Activated CD4-positive, alpha-beta T cell treated with anti-CD3 and anti-CD28 coated beads, Interleukin-2, amount 10 ng/mL, durations not matched to agents 24 days and 14 days (primary cell): ENCODE measurements around the gene RAD51B. TPM values are rescaled to one million over a fixed set of nuclear protein-coding genes. Genes with fewer than 3 reads are reported as not detected.

Experiments used
- DNase-seq: peaks from one replicate; pipeline ENCODE4 v3.0.0; 2022
- H3K27ac Mint-ChIP-seq: one replicate; pipeline ENCODE4 v1.8.0; 2022; ENCODE audit warnings: mild to moderate bottlenecking, mixed read lengths
- H3K27me3 Mint-ChIP-seq: one replicate; pipeline ENCODE4 v1.8.0; 2022; ENCODE audit warnings: mixed read lengths
- H3K36me3 Mint-ChIP-seq: one replicate; pipeline ENCODE4 v1.8.0; 2022; ENCODE audit warnings: low read depth, mild to moderate bottlenecking, mixed read lengths
- H3K4me1 Mint-ChIP-seq: one replicate; pipeline ENCODE4 v1.8.0; 2021; ENCODE audit warnings: mixed read lengths
- H3K4me3 Mint-ChIP-seq: one replicate; pipeline ENCODE4 v1.8.0; 2022; ENCODE audit warnings: mild to moderate bottlenecking, moderate library complexity, mixed read lengths
- H3K9me3 Mint-ChIP-seq: one replicate; pipeline ENCODE4 v1.8.0; 2021; ENCODE audit warnings: mixed read lengths
- intact Hi-C: fragments of 100-400 bp; cut with micrococcal nuclease; formaldehyde crosslinking; loops from one replicate; pipeline ENCODE4 v1.15.1; 2023
- total RNA-seq: library from RNA; stranded (reverse); gene quantifications from 2 replicates; pipeline ENCODE4 v1.2.3, GENCODE V29; 2022

RAD51B gene
- total RNA-seq, 1 donor from 2014 or later: 29.3 TPM

DNA sequence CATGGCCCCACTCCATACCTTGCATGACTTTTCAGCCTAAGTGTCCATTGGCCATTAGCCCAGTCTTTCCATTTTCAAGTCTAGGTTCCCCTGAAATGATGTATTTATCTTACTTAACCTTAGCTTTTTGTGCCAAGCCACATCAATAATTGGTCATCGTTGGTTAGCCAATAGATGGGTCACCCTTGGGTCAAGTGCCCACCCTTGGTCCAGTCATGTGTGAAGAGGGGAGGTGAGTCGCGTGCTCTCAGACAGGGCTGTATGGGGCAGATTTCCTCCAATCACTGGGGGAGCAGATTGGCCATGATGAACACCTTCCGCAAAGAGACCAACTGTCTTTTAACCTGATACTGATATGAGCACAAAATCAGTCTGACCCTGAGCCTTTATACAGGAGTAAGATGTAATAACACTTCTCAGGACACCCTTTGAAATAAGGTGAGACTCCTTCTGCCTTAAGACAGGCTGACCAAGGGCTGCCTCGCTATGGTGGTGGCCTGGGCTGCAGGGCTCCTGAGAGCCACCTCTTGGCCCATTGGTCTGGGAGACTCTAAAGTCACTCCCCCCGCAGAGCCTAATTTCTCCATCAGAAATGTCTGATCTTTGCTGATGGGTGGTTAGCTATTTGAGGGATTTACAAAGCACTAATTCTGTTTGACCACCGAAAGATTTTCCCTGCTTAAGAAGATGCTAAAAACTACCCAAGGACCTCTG lies 830.1 kb downstream of the RAD51B start:
- intact Hi-C loops: no loop called here
- peaks cover 3% of the 10 kb centered on the region for H3K4me1 Mint-ChIP-seq
- no peaks in the 10 kb centered on the region for H3K36me3 Mint-ChIP-seq
- no peak overlapping the region for H3K27ac Mint-ChIP-seq
- no peak overlapping the region for H3K4me3 Mint-ChIP-seq
- DNase-seq: no peak
- peaks cover 4% of the 10 kb centered on the region for H3K27me3 Mint-ChIP-seq
- H3K9me3 Mint-ChIP-seq: peaks cover 5% of the 10 kb centered on the region

DNA sequence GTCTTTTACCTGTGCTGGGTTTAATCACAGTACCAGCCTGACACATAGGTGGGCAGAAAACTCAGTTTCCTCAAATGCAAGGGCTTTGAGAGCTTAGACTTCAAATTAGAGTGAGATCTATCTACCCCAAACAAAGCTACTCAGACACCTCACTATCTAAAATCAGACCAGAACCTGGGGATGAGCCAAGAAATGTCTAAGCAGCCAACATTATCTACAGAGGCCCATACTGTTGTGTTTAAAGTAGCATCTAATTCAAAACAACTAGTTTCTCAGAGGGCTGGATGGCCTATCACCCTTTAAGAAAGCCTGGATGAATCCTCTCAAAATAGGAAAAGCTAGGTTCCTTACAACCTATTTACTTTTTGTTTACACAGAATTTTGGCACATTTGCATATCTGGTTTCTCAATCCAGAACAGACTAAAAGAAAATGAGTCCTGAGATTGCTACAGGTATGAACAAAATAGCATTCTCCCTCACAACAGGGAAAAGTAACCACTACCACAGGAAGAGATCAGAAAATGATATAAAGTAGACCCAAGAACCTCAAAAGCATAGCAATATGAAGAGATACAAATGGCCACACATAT lies 830.9 kb downstream of the RAD51B start:
- Mint-ChIP-seq H3K36me3 (no peaks in the 10 kb centered on the region), H3K9me3 (peaks cover 5% of the 10 kb centered on the region), H3K4me1 (peaks cover 3% of the 10 kb centered on the region), H3K27me3 (peaks cover 4% of the 10 kb centered on the region), H3K27ac (no peak overlapping the region), H3K4me3 (no peak overlapping the region)
- intact Hi-C loops: no loop called here
- no peak for DNase-seq

DNA sequence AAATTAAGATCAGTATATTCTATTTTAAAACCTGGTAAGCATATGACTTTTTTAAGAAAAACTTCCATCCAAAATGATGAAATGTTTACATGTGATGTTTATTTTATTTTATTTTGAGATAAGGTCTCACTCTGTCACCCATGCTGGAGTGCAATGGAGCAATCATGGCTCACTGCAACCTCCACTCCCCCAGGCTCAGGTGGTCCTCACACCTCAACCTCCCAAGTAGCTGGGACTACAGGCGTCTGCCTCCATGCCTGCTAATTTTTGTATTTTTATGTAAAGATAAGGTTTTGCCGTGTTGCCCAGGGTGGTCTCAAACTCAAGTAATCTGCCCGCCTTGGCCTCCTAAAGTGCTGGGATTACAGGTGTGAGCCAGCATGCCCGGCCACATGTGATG lies 831.5 kb downstream of the RAD51B start:
- peaks cover 4% of the 10 kb centered on the region for H3K27me3 Mint-ChIP-seq
- peaks cover 3% of the 10 kb centered on the region for H3K4me1 Mint-ChIP-seq
- no peak overlapping the region for H3K4me3 Mint-ChIP-seq
- DNase-seq: no peak
- H3K27ac Mint-ChIP-seq: no peak overlapping the region
- intact Hi-C loops: no loop called here
- peaks cover 5% of the 10 kb centered on the region for H3K9me3 Mint-ChIP-seq
- no peaks in the 10 kb centered on the region for H3K36me3 Mint-ChIP-seq

DNA sequence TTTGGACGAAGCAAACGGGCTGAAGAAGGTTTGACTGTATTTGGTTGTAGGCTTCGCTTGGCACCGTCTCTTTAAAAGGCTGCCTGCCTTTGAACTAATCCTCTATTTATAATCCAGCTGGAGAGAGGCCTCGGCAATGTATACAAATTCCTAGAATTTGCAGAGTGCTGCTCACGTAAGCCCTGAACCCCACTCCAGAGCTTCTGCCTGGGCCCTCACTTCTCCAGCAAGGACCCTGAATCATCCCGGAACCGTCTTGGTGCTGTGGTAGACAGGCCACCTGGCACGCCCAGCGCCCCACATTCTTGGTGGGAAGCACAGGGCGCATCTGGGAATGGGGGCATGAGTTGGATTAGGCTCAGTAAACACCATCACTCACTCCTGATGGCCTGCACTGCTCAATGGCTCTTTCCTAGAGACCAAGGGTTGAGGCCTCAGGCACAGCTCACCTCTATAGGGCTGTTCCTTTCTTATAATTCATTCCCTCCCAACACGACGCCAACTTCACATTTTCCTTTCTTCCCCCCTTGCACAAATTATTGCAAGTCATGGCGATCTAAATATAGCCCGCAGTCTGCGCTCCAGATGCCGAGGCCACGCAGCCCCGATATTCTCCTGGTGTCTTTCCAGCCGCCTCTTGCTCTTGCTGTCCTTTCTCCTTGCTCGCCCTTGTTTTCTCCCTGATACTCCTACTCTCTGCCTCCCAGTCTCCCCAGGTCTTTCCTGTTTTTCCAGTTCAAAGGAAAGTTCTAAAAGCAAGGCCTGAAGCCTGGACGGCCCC lies 832.3 kb downstream of the RAD51B start:
- DNase-seq: no peak
- H3K4me1 Mint-ChIP-seq: peaks cover 3% of the 10 kb centered on the region
- H3K27ac Mint-ChIP-seq: no peak overlapping the region
- intact Hi-C loops: no loop called here
- H3K36me3 Mint-ChIP-seq: no peaks in the 10 kb centered on the region
- H3K4me3 Mint-ChIP-seq: no peak overlapping the region
- H3K9me3 Mint-ChIP-seq: peaks cover 5% of the 10 kb centered on the region
- H3K27me3 Mint-ChIP-seq: no peaks in the 10 kb centered on the region

DNA sequence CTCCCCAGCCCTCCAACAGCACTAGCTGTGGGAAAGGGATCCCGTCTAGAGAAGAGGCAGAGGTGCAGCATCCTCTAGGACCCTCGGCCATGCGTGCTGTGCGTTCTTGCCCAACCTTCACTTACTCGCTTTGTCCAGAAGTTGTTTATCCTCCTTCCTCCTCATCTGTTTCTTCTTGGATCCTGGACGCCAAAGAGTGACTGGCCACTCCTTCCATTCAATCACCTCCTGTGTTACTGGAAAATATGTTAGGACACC lies 832.8 kb downstream of the RAD51B start:
- DNase-seq: no peak
- intact Hi-C loops: no loop called here
- no peak overlapping the region for H3K4me3 Mint-ChIP-seq
- H3K27ac Mint-ChIP-seq: no peak overlapping the region
- H3K4me1 Mint-ChIP-seq: peaks cover 3% of the 10 kb centered on the region
- H3K36me3 Mint-ChIP-seq: no peaks in the 10 kb centered on the region
- no peaks in the 10 kb centered on the region for H3K27me3 Mint-ChIP-seq
- H3K9me3 Mint-ChIP-seq: peaks cover 5% of the 10 kb centered on the region

DNA sequence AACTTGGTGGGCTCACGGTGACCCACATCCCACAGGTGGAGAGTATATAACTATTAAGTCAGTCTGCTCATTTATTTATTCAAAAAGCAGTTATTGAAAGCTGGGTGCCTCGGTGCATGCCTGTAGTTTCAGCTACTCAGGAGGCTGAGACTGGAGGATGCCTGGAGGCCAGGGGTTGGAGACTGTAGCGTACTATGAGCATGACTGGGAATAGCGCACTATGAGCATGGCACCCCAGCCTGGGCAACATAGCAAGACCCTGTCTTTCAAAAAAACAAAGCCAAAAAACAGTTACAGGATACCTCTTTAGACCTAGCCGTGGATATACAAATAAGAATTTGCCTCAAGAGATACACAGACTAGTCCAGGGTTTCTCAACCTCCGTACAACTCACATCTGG lies 833.5 kb downstream of the RAD51B start:
- Mint-ChIP-seq H3K36me3 (no peaks in the 10 kb centered on the region), H3K4me3 (no peak overlapping the region), H3K27ac (no peak overlapping the region), H3K9me3 (peaks cover 5% of the 10 kb centered on the region), H3K27me3 (no peaks in the 10 kb centered on the region), H3K4me1 (peaks cover 3% of the 10 kb centered on the region)
- no peak for DNase-seq
- intact Hi-C loops: no loop called here

DNA sequence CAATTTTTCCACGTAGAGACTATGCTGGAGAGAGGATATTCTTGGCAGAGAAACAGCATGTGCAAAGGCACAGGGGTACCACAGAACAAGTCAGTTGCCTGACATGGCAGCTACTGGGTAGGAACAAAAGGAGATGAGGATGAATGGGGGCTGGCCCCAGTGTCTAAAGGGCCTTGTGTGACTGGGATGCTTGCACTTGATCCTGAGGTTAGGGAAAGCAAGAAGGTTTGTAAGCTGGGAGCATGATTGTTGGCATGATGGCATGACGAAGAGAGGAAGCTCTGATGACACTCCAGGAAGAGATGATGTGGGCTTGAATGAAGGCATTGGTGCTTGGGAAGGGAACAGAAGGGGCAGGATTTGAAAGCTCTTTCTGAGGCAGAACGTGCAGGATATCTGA lies 834.2 kb downstream of the RAD51B start:
- Mint-ChIP-seq H3K36me3 (no peaks in the 10 kb centered on the region), H3K4me1 (peaks cover 3% of the 10 kb centered on the region), H3K9me3 (peaks cover 5% of the 10 kb centered on the region), H3K27ac (no peak overlapping the region), H3K4me3 (no peak overlapping the region), H3K27me3 (no peaks in the 10 kb centered on the region)
- no peak for DNase-seq
- intact Hi-C loops: no loop called here

DNA sequence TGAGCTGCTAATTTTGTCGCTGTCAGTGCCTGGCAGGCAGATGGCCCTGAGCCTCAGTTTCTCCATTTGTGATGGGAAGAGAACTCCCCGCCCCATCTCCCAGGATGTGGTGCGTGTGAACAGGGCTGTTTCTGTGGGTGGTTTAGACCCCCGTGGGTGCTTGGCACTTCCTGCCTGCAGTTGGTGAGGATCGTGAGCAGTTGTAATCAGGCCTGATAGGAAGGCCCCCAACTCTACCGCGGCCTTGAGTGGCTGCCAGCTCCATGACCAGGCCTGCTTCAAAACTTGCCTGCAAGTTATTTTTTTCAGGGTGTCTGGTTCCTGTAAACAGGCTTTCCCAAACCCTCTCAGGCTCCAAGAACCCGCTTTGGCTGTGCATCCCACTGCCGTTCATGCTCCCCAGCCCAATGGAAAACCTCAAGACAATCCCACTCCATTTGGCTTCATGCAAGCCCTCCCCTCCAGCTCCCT lies 834.9 kb downstream of the RAD51B start:
- Mint-ChIP-seq H3K27me3 (peaks cover 2% of the 10 kb centered on the region), H3K4me3 (no peak overlapping the region), H3K27ac (no peak overlapping the region), H3K4me1 (peaks cover 3% of the 10 kb centered on the region), H3K9me3 (peaks cover under 1% of the 10 kb centered on the region), H3K36me3 (no peaks in the 10 kb centered on the region)
- DNase-seq: no peak
- intact Hi-C loops: no loop called here

DNA sequence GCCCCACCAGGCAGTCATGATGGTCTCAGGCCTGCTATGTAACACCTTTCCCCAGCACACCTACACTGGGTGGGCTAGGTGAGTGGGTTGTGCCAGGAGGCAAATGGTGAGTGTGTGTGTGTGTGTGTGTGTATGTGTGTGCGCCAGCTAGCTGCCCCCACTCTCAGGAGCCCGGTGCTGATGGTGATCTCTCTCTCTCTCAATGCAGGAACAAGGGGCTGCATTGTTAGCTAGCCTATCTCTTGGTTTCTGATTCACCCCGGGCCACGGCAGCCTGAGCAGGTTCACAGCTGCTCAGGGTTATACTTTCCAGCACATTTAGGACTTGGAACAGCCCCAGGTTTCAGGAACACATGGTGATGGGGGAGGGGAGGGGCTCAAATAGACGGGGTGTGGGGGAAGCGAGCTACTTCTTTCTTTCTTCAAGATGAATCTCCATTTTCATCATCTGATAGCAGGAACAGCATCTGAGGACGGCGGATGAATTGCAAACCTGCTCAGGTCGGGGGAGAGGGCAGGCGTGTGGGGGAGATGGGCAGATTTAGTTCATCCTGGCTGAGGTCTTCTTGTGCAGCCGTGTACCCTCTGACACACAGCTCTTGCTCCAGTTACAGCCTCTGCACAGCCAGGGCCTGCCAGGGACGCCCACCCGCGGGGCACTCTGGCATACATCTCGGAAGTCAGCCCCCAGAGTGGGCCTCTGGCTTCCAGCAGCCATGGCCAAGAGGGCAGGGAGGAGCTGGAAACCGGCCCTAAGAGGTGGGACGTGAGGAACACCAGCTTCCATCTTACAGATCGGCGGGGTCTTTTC lies 835.6 kb downstream of the RAD51B start:
- H3K27me3 Mint-ChIP-seq: peaks cover 2% of the 10 kb centered on the region
- peaks cover 3% of the 10 kb centered on the region for H3K4me1 Mint-ChIP-seq
- no peak overlapping the region for H3K4me3 Mint-ChIP-seq
- no peak overlapping the region for H3K27ac Mint-ChIP-seq
- H3K36me3 Mint-ChIP-seq: no peaks in the 10 kb centered on the region
- intact Hi-C loops: no loop called here
- H3K9me3 Mint-ChIP-seq: no peaks in the 10 kb centered on the region
- DNase-seq: no peak

DNA sequence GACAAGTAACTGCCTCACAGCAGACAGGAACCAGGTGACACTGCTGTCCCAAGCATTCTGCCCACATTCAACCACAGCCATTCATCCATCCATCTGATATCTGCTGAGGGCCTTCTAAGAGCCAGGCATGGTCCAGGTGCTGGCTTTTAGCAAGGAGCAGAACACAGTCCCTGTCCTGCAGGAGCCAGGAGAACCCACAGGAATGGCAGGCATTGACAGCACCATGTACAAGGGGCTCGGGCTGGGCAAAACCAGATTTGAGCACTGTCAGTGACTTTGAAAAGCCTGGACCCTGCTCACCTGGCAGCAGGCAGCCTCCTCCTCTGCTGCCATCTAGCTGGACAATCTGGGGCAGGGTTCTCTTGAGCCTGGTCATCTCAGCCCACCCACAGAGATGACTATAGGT lies 836.3 kb downstream of the RAD51B start:
- Mint-ChIP-seq H3K36me3 (no peaks in the 10 kb centered on the region), H3K27ac (no peak overlapping the region), H3K9me3 (no peaks in the 10 kb centered on the region), H3K27me3 (peaks cover 3% of the 10 kb centered on the region), H3K4me1 (peaks cover 2% of the 10 kb centered on the region), H3K4me3 (no peak overlapping the region)
- intact Hi-C loops: no loop called here
- no peak for DNase-seq

DNA sequence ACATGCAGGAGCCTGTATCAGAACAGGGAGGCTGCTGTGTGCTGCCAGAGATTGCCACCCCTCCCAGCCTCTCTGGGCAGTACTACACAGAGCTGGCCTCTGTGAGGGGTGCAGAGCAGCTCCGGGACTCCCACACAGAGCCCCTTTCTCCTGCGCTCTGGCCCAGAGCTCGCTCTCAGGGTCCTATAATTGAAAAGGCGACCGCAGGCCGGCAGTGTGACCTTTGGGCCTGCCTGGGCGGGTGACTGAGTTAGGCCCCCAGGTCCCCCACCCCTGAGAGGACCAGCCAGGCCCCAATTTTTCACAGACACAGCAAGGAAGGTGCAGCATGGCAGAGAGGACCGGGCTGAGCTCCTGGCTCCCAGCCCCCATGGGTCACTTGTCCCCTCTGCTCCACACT lies 836.9 kb downstream of the RAD51B start:
- DNase-seq: no peak
- H3K4me3 Mint-ChIP-seq: no peak overlapping the region
- no peak overlapping the region for H3K27ac Mint-ChIP-seq
- intact Hi-C loops: no loop called here
- H3K4me1 Mint-ChIP-seq: peaks cover 3% of the 10 kb centered on the region
- peaks cover 4% of the 10 kb centered on the region for H3K27me3 Mint-ChIP-seq
- H3K36me3 Mint-ChIP-seq: no peaks in the 10 kb centered on the region
- no peaks in the 10 kb centered on the region for H3K9me3 Mint-ChIP-seq

DNA sequence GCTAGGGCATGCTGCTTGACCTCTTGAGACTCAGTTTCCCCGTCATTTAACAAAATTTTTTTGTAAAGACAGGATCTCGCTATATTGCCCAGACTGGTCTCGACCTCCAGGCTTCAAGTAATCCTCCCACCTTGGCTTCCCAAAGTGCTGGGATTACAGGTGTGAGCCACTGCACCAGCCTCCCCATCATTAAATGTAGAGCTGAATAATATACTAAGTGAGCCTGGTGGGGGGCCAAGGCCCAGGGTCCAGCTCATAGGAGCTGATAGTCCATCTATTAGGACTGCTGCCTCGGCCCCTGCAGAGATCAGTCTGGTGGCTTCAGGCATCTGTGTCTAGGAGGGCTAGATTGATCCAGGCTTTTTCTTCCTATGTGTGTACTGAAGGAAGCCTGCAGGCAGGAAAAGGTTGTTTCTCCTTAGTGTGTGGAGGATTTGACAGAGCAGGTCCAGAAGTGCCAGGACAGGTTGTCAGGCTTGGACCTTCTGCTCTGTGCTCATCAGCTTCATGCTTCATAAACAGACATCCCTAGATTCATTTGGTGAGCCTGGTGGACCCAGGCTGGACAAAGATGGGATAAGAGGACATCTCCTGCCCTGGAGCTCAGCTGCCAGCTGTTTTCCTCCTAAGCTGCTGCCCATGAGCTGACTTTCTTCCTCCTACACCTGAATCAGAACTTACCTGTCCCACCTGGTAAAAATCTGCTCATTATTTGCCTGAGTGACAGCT lies 837.9 kb downstream of the RAD51B start:
- Mint-ChIP-seq H3K36me3 (no peaks in the 10 kb centered on the region), H3K4me1 (peaks cover 5% of the 10 kb centered on the region), H3K27ac (no peak overlapping the region), H3K9me3 (peaks cover 9% of the 10 kb centered on the region), H3K27me3 (peaks cover 4% of the 10 kb centered on the region), H3K4me3 (no peak overlapping the region)
- no peak for DNase-seq
- intact Hi-C loops: no loop called here

DNA sequence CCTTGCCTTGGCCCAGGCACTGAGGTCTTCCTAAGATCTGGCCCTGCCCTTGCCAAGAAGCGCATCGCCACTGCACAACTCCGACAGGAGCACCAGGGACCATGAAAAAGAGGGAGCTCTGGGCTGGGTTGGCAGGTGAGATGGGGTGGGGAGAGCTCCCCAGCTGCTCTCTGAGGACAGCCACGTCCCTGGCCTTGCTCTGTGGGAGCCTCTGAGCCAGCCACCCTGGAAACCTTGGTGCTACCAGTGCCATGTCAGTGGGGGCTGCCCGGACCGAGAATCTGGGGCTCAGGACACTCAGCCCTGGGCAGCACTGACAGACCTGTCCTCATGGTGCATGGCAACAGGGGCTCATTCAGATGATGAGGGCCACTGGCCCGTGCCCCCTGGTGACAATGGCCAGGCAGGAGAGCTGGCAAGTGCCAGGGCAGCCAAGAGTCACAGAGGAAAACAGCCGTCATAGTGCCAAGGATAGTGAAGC lies 838.5 kb downstream of the RAD51B start:
- Mint-ChIP-seq H3K27me3 (peaks cover 4% of the 10 kb centered on the region), H3K9me3 (peaks cover 9% of the 10 kb centered on the region), H3K36me3 (no peaks in the 10 kb centered on the region), H3K27ac (no peak overlapping the region), H3K4me1 (peaks cover 10% of the 10 kb centered on the region), H3K4me3 (no peak overlapping the region)
- no peak for DNase-seq
- intact Hi-C loops: no loop called here
